Gastrocnemius medialis (tissue), 4 donors: ENCODE measurements around the gene MAPKAP1. TPM values are rescaled to one million over a fixed set of nuclear protein-coding genes. Genes with fewer than 3 reads are reported as not detected.

Experiments
- ATAC-seq, 2 donors: fragments of 150-250 bp; one replicate each; pipeline ENCODE4 v1.9.1; 2016
- DNase-seq, 2 donors: peaks; one replicate each; pipeline ENCODE4 v3.0.0-alpha.2; 2019
- H3K27ac ChIP-seq, 4 donors: fragments of 200-600 bp; sonication (generic); 1 replicate in 1 of 4; 2 replicates in 3 of 4; pipeline ENCODE4 v1.5.1; 2016 to 2018; ENCODE audit warnings: mild to moderate bottlenecking in 2 of 4, moderate library complexity in 1 of 4
- H3K27me3 ChIP-seq, 3 donors: fragments of 200-600 bp; sonication (generic) in 2 of 3; 1 replicate in 1 of 3; 2 replicates in 2 of 3; pipeline versions ENCODE4 v1.5.1 to v1.6.0; 2016 to 2019; ENCODE audit warnings: mild to moderate bottlenecking in 1 of 3, moderate library complexity in 1 of 3
- H3K36me3 ChIP-seq, 2 donors: fragments of 200-600 bp; sonication (generic) in 1 of 2; one replicate each; pipeline ENCODE4 v1.5.1; 2017 to 2018
- H3K4me1 ChIP-seq, 2 donors: fragments of 200-600 bp; sonication (generic) in 1 of 2; one replicate each; pipeline ENCODE4 v1.5.1; 2016 to 2017; ENCODE audit warnings: mild to moderate bottlenecking in 2 of 2
- H3K4me3 ChIP-seq, 4 donors: fragments of 200-600 bp; sonication (generic) in 3 of 4; 1 replicate in 1 of 4; 2 replicates in 3 of 4; pipeline ENCODE4 v1.5.1; 2016 to 2019; ENCODE audit warnings: mild to moderate bottlenecking in 2 of 4
- H3K9me3 ChIP-seq, 3 donors: fragments of 200-600 bp; sonication (generic) in 2 of 3; 1 replicate in 1 of 3; 2 replicates in 2 of 3; pipeline ENCODE4 v1.5.1; 2016 to 2019
- POLR2A ChIP-seq, 2 donors: fragments of 450-650 bp; IDR thresholded peaks; one replicate each; pipeline ENCODE4 v1.6.1; 2017; ENCODE audit warnings: antibody characterized with exemption in 2 of 2, mild to moderate bottlenecking in 2 of 2, moderate library complexity in 2 of 2
- in situ Hi-C, 4 donors: fragments of 200-750 bp; cut with MboI; loops; one replicate each; pipeline versions ENCODE4 v1.15.0 to v1.8.0; 2017; ENCODE audit warnings: low sequenced_read_pairs in 4 of 4
- intact Hi-C: fragments of 100-400 bp; cut with DNase I; formaldehyde crosslinking; loops from one replicate; pipeline ENCODE4 v1.15.1; 2023; ENCODE audit warnings: low total_unique reads
- total RNA-seq, 4 donors: library from RNA; depleted of rRNA; stranded (reverse); fragments of >200 nt; gene quantifications; one replicate each; pipeline versions ENCODE4 v1.1.0 to v1.2.3, GENCODE V29; 2016
- TF ChIP-seq, protein P1 (sequence below), 5 experiments: fragments of 450-650 bp in 3 of 5; fragments of 200-600 bp in 2 of 5; sonication (generic) in 2 of 5; IDR thresholded peaks in 4 of 5; conservative IDR thresholded peaks in 1 of 5; 1 replicate in 4 of 5; 2 replicates in 1 of 5; pipeline ENCODE4 v1.5.1; 2016 to 2019; ENCODE audit warnings: antibody characterized with exemption in 5 of 5, mild to moderate bottlenecking in 3 of 5, moderate library complexity in 3 of 5

MAPKAP1 gene
- total RNA-seq, 4 donors from 2014 or later: 58.2 to 123 (median 104) TPM

- no peak overlapping the region for H3K27ac ChIP-seq
- H3K27me3 ChIP-seq: no peaks in the 10 kb centered on the region
- H3K9me3 ChIP-seq: no peaks in the 10 kb centered on the region
- peaks cover 0 to 5% of the 10 kb centered on the region in 2 donors for H3K36me3 ChIP-seq
- TF ChIP-seq, protein P1, sequence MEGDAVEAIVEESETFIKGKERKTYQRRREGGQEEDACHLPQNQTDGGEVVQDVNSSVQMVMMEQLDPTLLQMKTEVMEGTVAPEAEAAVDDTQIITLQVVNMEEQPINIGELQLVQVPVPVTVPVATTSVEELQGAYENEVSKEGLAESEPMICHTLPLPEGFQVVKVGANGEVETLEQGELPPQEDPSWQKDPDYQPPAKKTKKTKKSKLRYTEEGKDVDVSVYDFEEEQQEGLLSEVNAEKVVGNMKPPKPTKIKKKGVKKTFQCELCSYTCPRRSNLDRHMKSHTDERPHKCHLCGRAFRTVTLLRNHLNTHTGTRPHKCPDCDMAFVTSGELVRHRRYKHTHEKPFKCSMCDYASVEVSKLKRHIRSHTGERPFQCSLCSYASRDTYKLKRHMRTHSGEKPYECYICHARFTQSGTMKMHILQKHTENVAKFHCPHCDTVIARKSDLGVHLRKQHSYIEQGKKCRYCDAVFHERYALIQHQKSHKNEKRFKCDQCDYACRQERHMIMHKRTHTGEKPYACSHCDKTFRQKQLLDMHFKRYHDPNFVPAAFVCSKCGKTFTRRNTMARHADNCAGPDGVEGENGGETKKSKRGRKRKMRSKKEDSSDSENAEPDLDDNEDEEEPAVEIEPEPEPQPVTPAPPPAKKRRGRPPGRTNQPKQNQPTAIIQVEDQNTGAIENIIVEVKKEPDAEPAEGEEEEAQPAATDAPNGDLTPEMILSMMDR (IDR thresholded peaks at IDR 0.05 in 4 of 5, conservative IDR thresholded peaks at IDR 0.05 in 1 of 5): no peak
- no peak for TF ChIP-seq POLR2A (IDR thresholded peaks at IDR 0.05)
- ATAC-seq (no peak), DNase-seq (no peak)
- in situ Hi-C loops (no loop called here), intact Hi-C loops (no loop called here)
- no peaks in the 10 kb centered on the region for H3K4me1 ChIP-seq
- H3K4me3 ChIP-seq: no peak overlapping the region
These were observed 242.2 kb downstream of the MAPKAP1 start for GRCh38 chr9:125464591-125465385.

- TF ChIP-seq POLR2A (IDR thresholded peaks at IDR 0.05): no peak
- TF ChIP-seq, protein P1 (IDR thresholded peaks at IDR 0.05 in 4 of 5, conservative IDR thresholded peaks at IDR 0.05 in 1 of 5): no peak
- in situ Hi-C loops: no loop called here
- Histone ChIP-seq H3K4me1 (no peaks in the 10 kb centered on the region), H3K4me3 (no peak overlapping the region), H3K27ac (no peak overlapping the region), H3K36me3 (peaks cover 0 to 5% of the 10 kb centered on the region in 2 donors), H3K9me3 (no peaks in the 10 kb centered on the region), H3K27me3 (no peaks in the 10 kb centered on the region)
- DNase-seq (no peak), ATAC-seq (no peak)
- intact Hi-C loops: no loop called here
These were observed 243.1 kb downstream of the MAPKAP1 start for GRCh38 chr9:125463926-125464325.

- DNase-seq: no peak
- no peaks in the 10 kb centered on the region for H3K27me3 ChIP-seq
- TF ChIP-seq, protein P1 (IDR thresholded peaks at IDR 0.05 in 4 of 5, conservative IDR thresholded peaks at IDR 0.05 in 1 of 5): no peak
- TF ChIP-seq POLR2A (IDR thresholded peaks at IDR 0.05): no peak
- intact Hi-C loops: no loop called here
- H3K36me3 ChIP-seq: peaks cover 0 to 5% of the 10 kb centered on the region in 2 donors
- H3K27ac ChIP-seq: no peak overlapping the region
- no peaks in the 10 kb centered on the region for H3K9me3 ChIP-seq
- no peak for ATAC-seq
- no peaks in the 10 kb centered on the region for H3K4me1 ChIP-seq
- no peak overlapping the region for H3K4me3 ChIP-seq
- in situ Hi-C loops: no loop called here
These were observed 244.1 kb downstream of the MAPKAP1 start for GRCh38 chr9:125462861-125463291.

GRCh38 chr9:125461636-125462190, 245.3 kb downstream of the MAPKAP1 start:
- Histone ChIP-seq H3K9me3 (no peaks in the 10 kb centered on the region), H3K27me3 (no peaks in the 10 kb centered on the region), H3K4me3 (no peak overlapping the region), H3K4me1 (no peaks in the 10 kb centered on the region), H3K27ac (no peak overlapping the region), H3K36me3 (peaks cover 0 to 5% of the 10 kb centered on the region in 2 donors)
- TF ChIP-seq, protein P1 (IDR thresholded peaks at IDR 0.05 in 4 of 5, conservative IDR thresholded peaks at IDR 0.05 in 1 of 5): no peak
- no peak for TF ChIP-seq POLR2A (IDR thresholded peaks at IDR 0.05)
- ATAC-seq: no peak
- in situ Hi-C loops (no loop called here), intact Hi-C loops (no loop called here)
- DNase-seq: no peak
